ENCODE measurements around the gene RNF220. TPM values are rescaled to one million over a fixed set of nuclear protein-coding genes. Genes with fewer than 3 reads are reported as not detected.

RNF220 gene
- polyA plus RNA-seq, 1 donor from 2014 or later, result 142 TPM

DNA sequence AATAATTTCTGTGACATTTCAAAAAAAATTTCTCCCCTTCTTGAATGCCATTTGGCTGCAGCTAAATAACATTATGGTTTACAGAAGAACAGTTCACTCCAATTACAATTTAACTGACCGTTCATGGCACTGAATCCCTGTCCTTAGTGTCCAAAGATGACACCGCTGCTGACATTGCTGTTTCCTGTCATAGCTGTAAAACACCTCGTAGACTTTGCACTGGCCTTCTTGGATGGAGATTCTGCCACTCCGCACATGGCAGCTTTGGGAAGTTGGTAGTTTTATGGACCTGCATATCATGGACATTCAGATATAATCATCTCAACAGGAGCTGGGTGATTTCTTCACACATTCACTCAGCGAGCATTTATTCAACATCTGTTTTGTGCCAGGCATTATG lies 274.4 kb downstream of the RNF220 start:
- Histone ChIP-seq H3K79me2 (replicated peaks; ENCODE audit: insufficient read depth, low read length) (no peaks in the 10 kb centered on the region), H4K20me1 (ENCODE audit: insufficient read depth) (no peaks in the 10 kb centered on the region), H3K9me3 (ENCODE audit: low read length) (no peaks in the 10 kb centered on the region), H3K9me2 (ENCODE audit: insufficient read depth, low read length) (no peaks in the 10 kb centered on the region), H2AFZ (ENCODE audit: low read depth, low read length) (no peak overlapping the region), H3K4me2 (ENCODE audit: low read length) (no peak overlapping the region), H3K27ac (ENCODE audit: low read length) (no peak overlapping the region), H3K27me3 (ENCODE audit: insufficient read depth, low read depth, low read length) (no peaks in the 10 kb centered on the region), H3K4me3 (ENCODE audit: low read length) (no peak overlapping the region), H3K36me3 (ENCODE audit: insufficient read depth, low read length) (no peaks in the 10 kb centered on the region), H3K9ac (ENCODE audit: low read length) (no peak overlapping the region), H3F3A (ENCODE audit: insufficient read depth, low read length, poor library complexity, severe bottlenecking) (no peaks in the 10 kb centered on the region)
- no peak for TF ChIP-seq MXI1 (conservative IDR thresholded peaks at IDR 0.05; ENCODE audit: poor library complexity, severe bottlenecking)
- no peak for TF ChIP-seq POLR2AphosphoS5 (IDR thresholded peaks at IDR 0.05)
- TF ChIP-seq, protein P1, sequence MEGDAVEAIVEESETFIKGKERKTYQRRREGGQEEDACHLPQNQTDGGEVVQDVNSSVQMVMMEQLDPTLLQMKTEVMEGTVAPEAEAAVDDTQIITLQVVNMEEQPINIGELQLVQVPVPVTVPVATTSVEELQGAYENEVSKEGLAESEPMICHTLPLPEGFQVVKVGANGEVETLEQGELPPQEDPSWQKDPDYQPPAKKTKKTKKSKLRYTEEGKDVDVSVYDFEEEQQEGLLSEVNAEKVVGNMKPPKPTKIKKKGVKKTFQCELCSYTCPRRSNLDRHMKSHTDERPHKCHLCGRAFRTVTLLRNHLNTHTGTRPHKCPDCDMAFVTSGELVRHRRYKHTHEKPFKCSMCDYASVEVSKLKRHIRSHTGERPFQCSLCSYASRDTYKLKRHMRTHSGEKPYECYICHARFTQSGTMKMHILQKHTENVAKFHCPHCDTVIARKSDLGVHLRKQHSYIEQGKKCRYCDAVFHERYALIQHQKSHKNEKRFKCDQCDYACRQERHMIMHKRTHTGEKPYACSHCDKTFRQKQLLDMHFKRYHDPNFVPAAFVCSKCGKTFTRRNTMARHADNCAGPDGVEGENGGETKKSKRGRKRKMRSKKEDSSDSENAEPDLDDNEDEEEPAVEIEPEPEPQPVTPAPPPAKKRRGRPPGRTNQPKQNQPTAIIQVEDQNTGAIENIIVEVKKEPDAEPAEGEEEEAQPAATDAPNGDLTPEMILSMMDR (IDR thresholded peaks at IDR 0.05; ENCODE audit: poor library complexity, severe bottlenecking), result no peak
- no peak for TF ChIP-seq RAD21 (conservative IDR thresholded peaks at IDR 0.05)
- no peak for TF ChIP-seq SMC3 (conservative IDR thresholded peaks at IDR 0.05; ENCODE audit: poor library complexity)
- TF ChIP-seq, protein P2, sequence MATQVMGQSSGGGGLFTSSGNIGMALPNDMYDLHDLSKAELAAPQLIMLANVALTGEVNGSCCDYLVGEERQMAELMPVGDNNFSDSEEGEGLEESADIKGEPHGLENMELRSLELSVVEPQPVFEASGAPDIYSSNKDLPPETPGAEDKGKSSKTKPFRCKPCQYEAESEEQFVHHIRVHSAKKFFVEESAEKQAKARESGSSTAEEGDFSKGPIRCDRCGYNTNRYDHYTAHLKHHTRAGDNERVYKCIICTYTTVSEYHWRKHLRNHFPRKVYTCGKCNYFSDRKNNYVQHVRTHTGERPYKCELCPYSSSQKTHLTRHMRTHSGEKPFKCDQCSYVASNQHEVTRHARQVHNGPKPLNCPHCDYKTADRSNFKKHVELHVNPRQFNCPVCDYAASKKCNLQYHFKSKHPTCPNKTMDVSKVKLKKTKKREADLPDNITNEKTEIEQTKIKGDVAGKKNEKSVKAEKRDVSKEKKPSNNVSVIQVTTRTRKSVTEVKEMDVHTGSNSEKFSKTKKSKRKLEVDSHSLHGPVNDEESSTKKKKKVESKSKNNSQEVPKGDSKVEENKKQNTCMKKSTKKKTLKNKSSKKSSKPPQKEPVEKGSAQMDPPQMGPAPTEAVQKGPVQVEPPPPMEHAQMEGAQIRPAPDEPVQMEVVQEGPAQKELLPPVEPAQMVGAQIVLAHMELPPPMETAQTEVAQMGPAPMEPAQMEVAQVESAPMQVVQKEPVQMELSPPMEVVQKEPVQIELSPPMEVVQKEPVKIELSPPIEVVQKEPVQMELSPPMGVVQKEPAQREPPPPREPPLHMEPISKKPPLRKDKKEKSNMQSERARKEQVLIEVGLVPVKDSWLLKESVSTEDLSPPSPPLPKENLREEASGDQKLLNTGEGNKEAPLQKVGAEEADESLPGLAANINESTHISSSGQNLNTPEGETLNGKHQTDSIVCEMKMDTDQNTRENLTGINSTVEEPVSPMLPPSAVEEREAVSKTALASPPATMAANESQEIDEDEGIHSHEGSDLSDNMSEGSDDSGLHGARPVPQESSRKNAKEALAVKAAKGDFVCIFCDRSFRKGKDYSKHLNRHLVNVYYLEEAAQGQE (IDR thresholded peaks at IDR 0.05; ENCODE audit: borderline replicate concordance), result no peak
- TF ChIP-seq EZH2 (IDR thresholded peaks at IDR 0.05; ENCODE audit: borderline replicate concordance, insufficient read depth, low read length, poor library complexity, severe bottlenecking), result no peak
- no peak for TF ChIP-seq TAF1 (IDR thresholded peaks at IDR 0.05; ENCODE audit: low read depth)
- no peak for TF ChIP-seq EP300 (conservative IDR thresholded peaks at IDR 0.05; ENCODE audit: poor library complexity, severe bottlenecking)

DNA sequence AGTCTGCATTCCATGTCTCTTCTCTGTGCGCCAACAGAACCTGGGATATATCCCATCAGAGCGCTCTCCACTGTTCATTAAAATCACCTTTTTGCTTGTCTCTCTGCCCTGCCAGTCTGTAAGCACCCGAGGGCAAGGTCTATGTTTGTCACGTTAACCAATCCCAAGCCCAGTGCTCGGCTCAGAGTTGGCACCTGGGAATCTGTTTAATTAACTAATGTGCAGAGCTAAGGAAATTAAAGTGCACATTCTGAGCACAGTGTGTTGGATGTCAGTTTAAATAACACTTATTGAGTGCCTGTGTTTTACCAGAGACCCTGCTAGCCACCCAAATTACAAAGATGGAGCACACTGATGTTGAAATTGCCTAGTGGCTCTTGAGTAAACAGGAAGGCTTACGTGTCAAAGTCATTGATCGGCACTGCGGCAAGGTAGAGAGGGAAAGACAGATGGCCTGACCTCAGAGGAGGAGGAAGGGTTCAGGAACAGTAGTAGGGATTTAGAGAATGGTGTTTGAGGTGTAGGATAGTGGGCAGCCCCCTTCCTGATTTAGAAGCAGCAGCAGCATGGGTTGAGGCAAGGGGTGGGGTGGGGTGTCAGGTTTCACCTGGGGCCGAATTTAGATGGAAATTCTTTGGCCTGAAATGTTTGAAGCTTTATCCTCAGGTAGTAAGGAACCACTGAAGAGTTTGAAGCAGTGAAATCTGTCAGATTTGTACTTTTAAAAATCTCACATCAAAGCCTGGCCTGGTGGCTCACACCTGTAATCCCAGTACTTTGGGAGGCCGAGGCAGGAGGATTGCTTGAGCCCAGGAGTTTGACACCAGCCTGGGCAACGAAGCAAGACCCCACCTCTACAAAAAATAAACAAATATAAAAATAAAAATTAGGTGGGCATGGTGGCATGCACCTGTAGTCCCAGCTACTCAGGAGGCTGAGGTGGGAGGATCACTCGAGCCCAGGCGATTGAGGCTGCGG lies 277.1 kb downstream of the RNF220 start:
- Histone ChIP-seq H3F3A (ENCODE audit: insufficient read depth, low read length, poor library complexity, severe bottlenecking) (no peaks in the 10 kb centered on the region), H3K36me3 (ENCODE audit: insufficient read depth, low read length) (no peaks in the 10 kb centered on the region), H4K20me1 (ENCODE audit: insufficient read depth) (no peaks in the 10 kb centered on the region), H3K9me3 (ENCODE audit: low read length) (no peaks in the 10 kb centered on the region), H3K4me2 (ENCODE audit: low read length) (no peak overlapping the region), H2AFZ (ENCODE audit: low read depth, low read length) (no peak overlapping the region), H3K27ac (ENCODE audit: low read length) (no peak overlapping the region), H3K9ac (ENCODE audit: low read length) (no peak overlapping the region), H3K27me3 (ENCODE audit: insufficient read depth, low read depth, low read length) (no peaks in the 10 kb centered on the region), H3K9me2 (ENCODE audit: insufficient read depth, low read length) (no peaks in the 10 kb centered on the region), H3K79me2 (replicated peaks; ENCODE audit: insufficient read depth, low read length) (no peaks in the 10 kb centered on the region), H3K4me3 (ENCODE audit: low read length) (no peak overlapping the region)
- TF ChIP-seq RAD21 (conservative IDR thresholded peaks at IDR 0.05), result no peak
- no peak for TF ChIP-seq EP300 (conservative IDR thresholded peaks at IDR 0.05; ENCODE audit: poor library complexity, severe bottlenecking)
- TF ChIP-seq, protein P2 (IDR thresholded peaks at IDR 0.05; ENCODE audit: borderline replicate concordance), result no peak
- no peak for TF ChIP-seq TAF1 (IDR thresholded peaks at IDR 0.05; ENCODE audit: low read depth)
- no peak for TF ChIP-seq POLR2AphosphoS5 (IDR thresholded peaks at IDR 0.05)
- no peak for TF ChIP-seq MXI1 (conservative IDR thresholded peaks at IDR 0.05; ENCODE audit: poor library complexity, severe bottlenecking)
- no peak for TF ChIP-seq SMC3 (conservative IDR thresholded peaks at IDR 0.05; ENCODE audit: poor library complexity)
- no peak for TF ChIP-seq EZH2 (IDR thresholded peaks at IDR 0.05; ENCODE audit: borderline replicate concordance, insufficient read depth, low read length, poor library complexity, severe bottlenecking)
- TF ChIP-seq, protein P1 (IDR thresholded peaks at IDR 0.05; ENCODE audit: poor library complexity, severe bottlenecking), result no peak
